Thyroid gland (tissue), 4 donors: Measurements from ENCODE around the gene AFAP1L1.

Experiments used
- POLR2A ChIP-seq, 2 donors: fragments of 450-650 bp; IDR thresholded peaks; one replicate each; pipeline ENCODE4 v1.6.1; 2017; ENCODE audit warnings: antibody characterized with exemption in 2 of 2, mild to moderate bottlenecking in 2 of 2, moderate library complexity in 1 of 2
- TF ChIP-seq, protein P1 (sequence below), 6 experiments: fragments of 200-600 bp in 3 of 6; fragments of 450-650 bp in 3 of 6; sonication (generic) in 3 of 6; IDR thresholded peaks; one replicate each; pipeline ENCODE4 v1.5.1; 2016 to 2019; ENCODE audit warnings: antibody characterized with exemption in 6 of 6, mild to moderate bottlenecking in 2 of 6, inconsistent platforms in 1 of 6, moderate library complexity in 1 of 6

DNA sequence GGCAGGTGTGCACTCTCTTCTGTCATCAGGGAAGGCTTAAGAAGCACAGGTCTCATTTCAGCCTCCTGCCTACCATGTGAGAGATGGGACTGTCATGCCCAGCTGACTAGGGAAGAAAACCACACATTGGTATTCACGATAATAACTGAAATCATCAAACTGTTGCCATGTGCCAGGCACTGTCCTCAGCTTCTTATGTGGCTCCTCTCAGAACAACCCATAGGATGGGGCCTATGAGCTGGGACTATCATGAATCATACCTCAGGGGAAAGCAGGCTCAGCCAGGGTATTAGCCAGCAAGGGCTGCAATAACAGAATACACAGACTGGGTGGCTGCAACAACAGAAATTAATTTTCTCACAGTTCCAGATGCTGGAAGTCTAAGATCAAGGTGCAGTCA lies 3.3 kb downstream of the AFAP1L1 start:
- TF ChIP-seq, protein P1, sequence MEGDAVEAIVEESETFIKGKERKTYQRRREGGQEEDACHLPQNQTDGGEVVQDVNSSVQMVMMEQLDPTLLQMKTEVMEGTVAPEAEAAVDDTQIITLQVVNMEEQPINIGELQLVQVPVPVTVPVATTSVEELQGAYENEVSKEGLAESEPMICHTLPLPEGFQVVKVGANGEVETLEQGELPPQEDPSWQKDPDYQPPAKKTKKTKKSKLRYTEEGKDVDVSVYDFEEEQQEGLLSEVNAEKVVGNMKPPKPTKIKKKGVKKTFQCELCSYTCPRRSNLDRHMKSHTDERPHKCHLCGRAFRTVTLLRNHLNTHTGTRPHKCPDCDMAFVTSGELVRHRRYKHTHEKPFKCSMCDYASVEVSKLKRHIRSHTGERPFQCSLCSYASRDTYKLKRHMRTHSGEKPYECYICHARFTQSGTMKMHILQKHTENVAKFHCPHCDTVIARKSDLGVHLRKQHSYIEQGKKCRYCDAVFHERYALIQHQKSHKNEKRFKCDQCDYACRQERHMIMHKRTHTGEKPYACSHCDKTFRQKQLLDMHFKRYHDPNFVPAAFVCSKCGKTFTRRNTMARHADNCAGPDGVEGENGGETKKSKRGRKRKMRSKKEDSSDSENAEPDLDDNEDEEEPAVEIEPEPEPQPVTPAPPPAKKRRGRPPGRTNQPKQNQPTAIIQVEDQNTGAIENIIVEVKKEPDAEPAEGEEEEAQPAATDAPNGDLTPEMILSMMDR (IDR thresholded peaks at IDR 0.05) = no peak
- no peak for TF ChIP-seq POLR2A (IDR thresholded peaks at IDR 0.05)
